GM18951 (cell line): ENCODE data around the gene IVD.

ENCODE experiments used
- POLR2A ChIP-seq: IDR thresholded peaks from 4 replicates; pipeline ENCODE4 v1.6.1; 2011; ENCODE audit warnings: mild to moderate bottlenecking; ENCODE audit not compliant: insufficient read length, insufficient read depth; ENCODE audit errors: extremely low read depth
- in situ Hi-C: fragments of 300-500 bp; cut with MboI; formaldehyde crosslinking; loops from one replicate; pipeline ENCODE4 v1.12.0; 2022; ENCODE audit warnings: low sequenced_read_pairs, mixed read lengths, inconsistent platforms; ENCODE audit not compliant: unreplicated experiment

Gene IVD

GRCh38 chr15:40458495-40459371 lies 53.1 kb downstream of the IVD start:
- in situ Hi-C loops, result no loop called here
- no peak for TF ChIP-seq POLR2A

- no peak for TF ChIP-seq POLR2A
- in situ Hi-C loops, result no loop called here
These were observed 53.9 kb downstream of the IVD start for GRCh38 chr15:40459391-40460015.

DNA sequence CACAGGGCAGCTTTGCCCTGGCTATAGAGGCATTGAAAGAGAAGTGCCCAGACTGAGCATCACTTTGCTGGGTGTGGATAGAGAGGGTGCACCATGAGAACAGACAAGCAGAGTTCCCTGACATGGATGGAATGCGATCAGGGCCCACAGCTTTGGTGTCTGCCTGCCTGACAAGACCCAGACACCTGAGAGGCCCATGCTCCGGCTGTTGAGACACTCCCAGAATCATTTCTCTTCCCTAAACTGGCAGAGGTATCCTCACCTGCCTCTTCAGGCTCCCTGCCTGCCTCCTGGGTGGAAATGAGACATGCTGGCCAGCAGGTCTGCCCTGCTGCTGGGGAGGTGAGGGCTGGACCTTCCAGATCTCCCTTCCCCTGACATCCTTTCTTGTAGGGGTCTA lies 54.8 kb downstream of the IVD start:
- in situ Hi-C loops, result no loop called here
- no peak for TF ChIP-seq POLR2A

GRCh38 chr15:40461958-40462357 lies 56.4 kb downstream of the IVD start:
- in situ Hi-C loops, result no loop called here
- no peak for TF ChIP-seq POLR2A

DNA sequence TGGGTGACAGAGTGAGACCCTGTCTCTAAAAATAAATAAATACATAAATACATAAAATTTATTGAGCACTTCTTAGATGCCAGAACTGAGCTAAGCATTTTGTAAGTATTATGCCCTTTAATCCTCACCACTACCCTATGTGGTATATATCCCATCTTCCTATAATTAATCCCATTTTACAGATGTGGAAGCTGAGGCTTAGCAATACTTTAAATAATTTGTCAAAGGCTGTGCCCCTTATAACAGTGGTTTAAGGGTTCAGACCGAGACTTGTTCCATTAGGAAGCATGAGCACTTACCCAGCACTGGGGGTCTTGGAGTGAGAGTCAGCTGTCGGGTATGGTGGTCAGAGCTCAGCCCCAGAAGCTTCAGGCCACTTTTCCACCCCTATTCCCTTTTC lies 57.7 kb downstream of the IVD start:
- TF ChIP-seq POLR2A, result no peak
- in situ Hi-C loops, result no loop called here

DNA sequence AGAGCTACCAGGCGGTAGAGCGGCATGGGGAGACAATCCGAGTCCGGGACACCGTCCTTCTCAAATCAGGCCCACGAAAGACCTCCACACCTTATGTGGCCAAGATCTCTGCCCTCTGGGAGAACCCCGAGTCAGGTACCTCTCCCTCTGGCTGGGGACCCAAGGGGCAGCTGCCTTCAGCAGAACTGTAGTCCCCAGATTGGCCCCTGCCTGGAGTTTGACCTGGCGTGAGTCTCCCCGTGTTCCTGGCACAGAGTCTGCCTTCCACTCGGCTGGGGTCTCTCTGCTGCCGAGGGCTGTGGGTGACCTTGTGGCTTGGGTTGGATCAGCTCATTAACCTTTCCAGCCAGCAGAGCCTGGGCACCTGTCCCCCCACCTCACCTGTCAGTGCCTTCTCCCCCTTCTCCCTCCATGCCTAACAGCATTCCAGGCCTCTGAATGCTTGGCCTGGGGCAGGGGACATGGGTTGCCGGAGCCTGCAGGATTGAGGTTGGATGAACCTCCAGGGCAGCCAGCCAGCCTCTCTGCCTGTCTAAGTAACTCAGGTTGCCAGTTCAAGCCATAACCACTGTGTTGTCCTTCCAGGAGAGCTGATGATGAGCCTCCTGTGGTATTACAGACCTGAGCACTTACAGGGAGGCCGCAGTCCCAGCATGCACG lies 58.4 kb downstream of the IVD start:
- no peak for TF ChIP-seq POLR2A
- in situ Hi-C loops, result no loop called here

- no peak for TF ChIP-seq POLR2A
- in situ Hi-C loops, result no loop called here
These were observed 59.1 kb downstream of the IVD start for GRCh38 chr15:40464595-40465185.

- TF ChIP-seq POLR2A, result no peak
- in situ Hi-C loops, result no loop called here
These were observed 60.3 kb downstream of the IVD start for GRCh38 chr15:40465939-40466338.

DNA sequence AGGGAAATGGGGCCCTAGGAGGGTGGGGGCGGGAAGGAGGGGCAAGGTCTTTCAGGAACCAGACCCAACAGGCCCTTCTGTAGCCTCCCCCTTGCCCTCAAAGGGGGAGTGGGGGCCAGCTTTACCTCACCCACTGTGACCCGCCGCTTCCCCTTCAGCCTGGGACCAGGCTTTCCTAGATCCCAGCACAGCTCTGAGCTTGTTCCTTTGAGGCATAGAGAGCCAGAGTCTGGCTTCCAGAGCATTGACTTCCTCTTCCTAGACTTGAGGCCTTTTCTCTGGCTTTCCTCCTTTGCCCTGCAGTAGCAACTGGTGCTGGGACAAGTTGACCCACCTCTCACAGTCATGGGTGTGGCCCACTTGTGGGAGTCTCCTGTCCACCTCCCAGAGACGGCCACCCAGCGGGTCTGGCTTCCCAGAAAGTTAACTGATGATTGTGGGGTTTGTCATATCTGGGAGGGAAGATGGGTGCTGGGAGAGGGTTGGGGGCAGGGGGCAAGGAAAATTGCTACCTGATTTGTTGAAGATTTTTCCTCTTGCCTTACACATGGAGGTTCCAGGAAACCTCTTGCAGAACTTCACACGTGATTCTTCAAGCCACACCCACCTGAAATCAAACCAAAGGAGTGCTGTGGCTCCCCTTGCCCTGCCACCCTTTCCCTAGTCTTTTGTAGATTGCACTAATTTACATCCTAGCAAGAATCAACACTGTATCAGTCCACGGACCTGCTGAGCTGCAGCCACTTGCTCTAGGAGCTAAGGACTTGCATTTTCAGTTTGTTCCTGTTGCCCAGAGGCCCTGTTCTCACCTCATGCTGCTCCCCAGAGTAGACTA lies 61.0 kb downstream of the IVD start:
- in situ Hi-C loops, result no loop called here
- no peak for TF ChIP-seq POLR2A

- no peak for TF ChIP-seq POLR2A
- in situ Hi-C loops, result no loop called here
These were observed 61.6 kb downstream of the IVD start for GRCh38 chr15:40467261-40467615.

- in situ Hi-C loops, result no loop called here
- TF ChIP-seq POLR2A, result no peak
These were observed 63.3 kb downstream of the IVD start for GRCh38 chr15:40468898-40469331.

- no peak for TF ChIP-seq POLR2A
- in situ Hi-C loops, result no loop called here
These were observed 64.3 kb downstream of the IVD start for GRCh38 chr15:40469776-40470390.
